GM12878 (cell line): ENCODE data around the gene SURF6. TPM values are rescaled to one million over a fixed set of nuclear protein-coding genes. Genes with fewer than 3 reads are reported as not detected.

Experiments used
- ATAC-seq: fragments of 200-7000 bp; cut with Tn5 transposase; 3 replicates; pipeline ENCODE4 v1.9.1; 2020; ENCODE audit warnings: mild to moderate bottlenecking, moderate library complexity
- BruUV-seq: library from RNA; stranded (reverse); fragments of 400-500 nt; replicated peaks from 2 replicates; lab custom pipeline; 2021; lab: Mats Ljungman, UMichigan
- CTCF ChIA-PET: fragments of 300-600 bp; sonication (Branson Sonifier 250); formaldehyde crosslinking; extraction: SDS; loops from one replicate; lab custom pipeline; 2021; ENCODE audit warnings: inconsistent platforms; lab: Yijun Ruan, JAX
- POLR2A ChIA-PET: fragments of 350-600 bp; formaldehyde crosslinking; extraction: SDS; loops from one replicate; lab custom pipeline; 2021; ENCODE audit warnings: inconsistent platforms; lab: Charles Lee
- RAD21 ChIA-PET: fragments of 300-600 bp; sonication (Branson Sonifier 250); formaldehyde crosslinking; loops from one replicate; lab custom pipeline; 2023; ENCODE audit warnings: antibody characterized with exemption; ENCODE audit not compliant: unreplicated experiment; lab: Charles Lee
- SMC1A ChIA-PET: fragments of 300-600 bp; sonication (Branson Sonifier 250); formaldehyde crosslinking; loops from one replicate; lab custom pipeline; 2023; ENCODE audit not compliant: unreplicated experiment, uncharacterized antibody; lab: Charles Lee
- DNase-seq: peaks from one replicate; pipeline ENCODE4 v3.0.0-alpha.2; 2011; ENCODE audit warnings: low read depth, low spot score
- FAIRE-seq: peaks from 3 replicates; lab custom pipeline; 2011; peaks lifted over from hg19 to GRCh38; lab: Jason Lieb, UNC
- H2AFZ ChIP-seq: 2 replicates; pipeline ENCODE4 v1.6.0; 2011; ENCODE audit warnings: low read depth, low read length, control low read depth; ENCODE audit not compliant: control insufficient read depth
- H3K27ac ChIP-seq: 2 replicates; pipeline ENCODE4 v1.5.1; 2011; ENCODE audit warnings: control low read depth; ENCODE audit not compliant: control insufficient read depth, insufficient read depth
- H3K27me3 ChIP-seq, 2 experiments: replicated peaks in 1 of 2; 2 replicates each; pipeline versions ENCODE4 v1.6.0 to v1.6.1; 2011; ENCODE audit warnings: low read length in 1 of 2; ENCODE audit not compliant: control insufficient read depth in 2 of 2, insufficient read depth in 2 of 2
- H3K36me3 ChIP-seq, 2 experiments: 2 replicates each; pipeline ENCODE4 v1.5.1; 2011; ENCODE audit warnings: low read length in 1 of 2; ENCODE audit not compliant: control insufficient read depth in 2 of 2, insufficient read depth in 2 of 2
- H3K4me1 ChIP-seq: 2 replicates; pipeline ENCODE4 v1.6.1; 2011; ENCODE audit warnings: mild to moderate bottlenecking, low read length, moderate library complexity, mixed read lengths; ENCODE audit not compliant: control insufficient read depth, insufficient read depth
- H3K4me2 ChIP-seq: 2 replicates; pipeline ENCODE4 v1.6.0; 2011; ENCODE audit warnings: control low read depth; ENCODE audit not compliant: control insufficient read depth, insufficient read depth
- H3K4me3 ChIP-seq: fragments of 200-600 bp; sonication (generic); 2 replicates; pipeline ENCODE4 v1.5.1; 2016
- H3K79me2 ChIP-seq: 2 replicates; pipeline ENCODE4 v1.6.0; 2011; ENCODE audit warnings: low read length; ENCODE audit not compliant: control insufficient read depth, insufficient read depth
- H3K9ac ChIP-seq: 2 replicates; pipeline ENCODE4 v1.8.0; 2011; ENCODE audit warnings: low read length, control low read depth, mixed read lengths; ENCODE audit not compliant: control insufficient read depth, insufficient read depth
- H3K9me3 ChIP-seq: replicated peaks from 3 replicates; pipeline ENCODE4 v1.5.1; 2011; ENCODE audit warnings: mild to moderate bottlenecking, low read length; ENCODE audit not compliant: control insufficient read depth, insufficient read depth
- H4K20me1 ChIP-seq: 2 replicates; pipeline ENCODE4 v1.6.0; 2011; ENCODE audit not compliant: control insufficient read depth, insufficient read depth
- BRCA1 ChIP-seq: IDR thresholded peaks from 2 replicates; pipeline ENCODE4 v1.6.1; 2011; ENCODE audit warnings: low read depth, low read length, improper control_type of control experiment
- E2F8 ChIP-seq: fragments of 450-650 bp; IDR thresholded peaks from 2 replicates; pipeline ENCODE4 v1.6.1; 2018; ENCODE audit warnings: mild to moderate bottlenecking, low read depth, moderate library complexity; ENCODE audit not compliant: partially characterized antibody
- HDGF ChIP-seq: fragments of 450-650 bp; IDR thresholded peaks from 2 replicates; pipeline ENCODE4 v1.6.1; 2016; ENCODE audit warnings: antibody characterized with exemption
- HSF1 ChIP-seq: fragments of 150-350 bp; IDR thresholded peaks from 2 replicates; pipeline ENCODE4 v1.6.1; 2014; ENCODE audit warnings: mild to moderate bottlenecking, low read depth, low read length
- JUNB ChIP-seq: IDR thresholded peaks from 2 replicates; pipeline ENCODE4 v1.6.1; 2016; ENCODE audit warnings: antibody characterized with exemption, mild to moderate bottlenecking
- MTA3 ChIP-seq: IDR thresholded peaks from 2 replicates; pipeline ENCODE4 v1.6.1; 2012; ENCODE audit warnings: low read length, inconsistent platforms, borderline replicate concordance
- RB1 ChIP-seq: fragments of 450-650 bp; formaldehyde crosslinking; IDR thresholded peaks from 2 replicates; pipeline ENCODE4 v1.6.1; 2017; ENCODE audit warnings: mild to moderate bottlenecking, borderline replicate concordance
- RFX5 ChIP-seq: IDR thresholded peaks from 2 replicates; pipeline ENCODE4 v1.6.1; 2011; ENCODE audit warnings: low read depth, low read length, improper control_type of control experiment
- TBL1XR1 ChIP-seq: IDR thresholded peaks from 2 replicates; pipeline ENCODE4 v1.6.1; 2012; ENCODE audit warnings: low read depth, low read length, improper control_type of control experiment
- WGBS: methylation state at CpG from one replicate; pipeline ENCODE4 v1.1.6; 2016; ENCODE audit warnings: low lambda C conversion rate; ENCODE audit not compliant: insufficient replicate concordance, insufficient coverage; ENCODE audit errors: missing lambda C conversion rate; 5-methylcytosine and 5-hydroxymethylcytosine counted together
- in situ Hi-C: fragments of 300-500 bp; cut with MboI; formaldehyde crosslinking; loops from 9 replicates; pipeline ENCODE4 v1.14.3; 2018; ENCODE audit warnings: mixed read lengths
- intact Hi-C: fragments of 100-400 bp; cut with micrococcal nuclease; formaldehyde crosslinking; loops from one replicate; pipeline ENCODE4 v1.14.2; 2022; ENCODE audit not compliant: unreplicated experiment
- polyA plus RNA-seq, 11 experiments: library from polyadenylated mRNA; depleted of rRNA in 4 of 11; unstranded in 6 of 11; stranded (reverse) in 5 of 11; fragments of >200 nt; fragmentation: Nextera tagmentation in 4 of 11; fragmentation: Illumina TruSeq in 1 of 11; extraction: Ambion mirVana in 4 of 11; extraction: Trizol in 1 of 11; gene quantifications; 1 replicate in 1 of 11; 2 replicates in 10 of 11; pipeline versions ENCODE4 v1.2.1 to v1.2.3, GENCODE V29; 2011 to 2016; ENCODE audit warnings: inconsistent platforms in 2 of 11, missing spikeins in 2 of 11, low read depth in 1 of 11
- total RNA-seq, 4 experiments: library from RNA; depleted of rRNA in 3 of 4; stranded (reverse); fragments of >200 nt in 3 of 4; fragmentation: Illumina TruSeq in 1 of 4; extraction: Trizol in 1 of 4; gene quantifications; 2 replicates each; pipeline versions ENCODE4 v1.2.1 to v1.2.3, GENCODE V29; 2013 to 2021
- TF ChIP-seq, protein P1 (sequence below): IDR thresholded peaks from 2 replicates; pipeline ENCODE4 v1.6.1; 2012; ENCODE audit warnings: low read depth, low read length, improper control_type of control experiment
- TF ChIP-seq, protein P2 (sequence below): IDR thresholded peaks from 2 replicates; pipeline ENCODE4 v1.6.1; 2011; ENCODE audit warnings: low read depth, mild to moderate bottlenecking, low read length, moderate library complexity, borderline replicate concordance; ENCODE audit errors: extremely low read depth
- TF ChIP-seq, protein P3 (sequence below): IDR thresholded peaks from 2 replicates; pipeline ENCODE4 v1.6.1; 2012; ENCODE audit warnings: low read depth, low read length, improper control_type of control experiment
- TF ChIP-seq, protein P4 (sequence below): fragments of 450-650 bp; IDR thresholded peaks from 2 replicates; pipeline ENCODE4 v1.6.1; 2017; ENCODE audit warnings: mild to moderate bottlenecking, moderate library complexity

The SURF6 gene
- total and polyA plus RNA-seq, 10 of the 15 experiments (the other 5 are each of a cell fraction or from before 2014, with no cell fraction given), result 2.2 to 27.2 (median 15.1) TPM

GRCh38 chr9:133282464-133283238, 53.3 kb downstream of the SURF6 start:
- POLR2A ChIA-PET, result no interaction called here
- no peak overlapping the region for H3K4me3 ChIP-seq
- no peak overlapping the region for H3K4me2 ChIP-seq
- no peaks in the 10 kb centered on the region for H3K4me1 ChIP-seq
- no peak for FAIRE-seq
- SMC1A ChIA-PET, result no interaction called here
- peaks cover 0 to 1% of the 10 kb centered on the region in 2 experiments; a peak in 1 of 4 replicates for H3K27me3 ChIP-seq
- WGBS, result 34% methylated on average over 7 of the region's 7 CpGs
- no TSS peak for BruUV-seq
- DNase-seq, result no peak
- H4K20me1 ChIP-seq, result no peaks in the 10 kb centered on the region
- RAD21 ChIA-PET, result no interaction called here
- in situ Hi-C loops (no loop called here), intact Hi-C loops (no loop called here)
- no peaks in the 10 kb centered on the region for H3K79me2 ChIP-seq
- H3K36me3 ChIP-seq, result no peaks in the 10 kb centered on the region
- no peak overlapping the region for H3K9ac ChIP-seq
- CTCF ChIA-PET, result interaction anchor here (0.6 kb wide), 1 partner anchor 59 kb away, joined by 4 read pairs; no protein-coding TSS in a partner anchor
- H3K9me3 ChIP-seq, result no peaks in the 10 kb centered on the region
- no peak for ATAC-seq
- H3K27ac ChIP-seq, result no peak overlapping the region
- no peak overlapping the region for H2AFZ ChIP-seq
- TF ChIP-seq, protein P1, sequence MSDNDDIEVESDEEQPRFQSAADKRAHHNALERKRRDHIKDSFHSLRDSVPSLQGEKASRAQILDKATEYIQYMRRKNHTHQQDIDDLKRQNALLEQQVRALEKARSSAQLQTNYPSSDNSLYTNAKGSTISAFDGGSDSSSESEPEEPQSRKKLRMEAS, result no peak
- TF ChIP-seq RFX5 (no peak), BRCA1 (no peak), TBL1XR1 (no peak), MTA3 (no peak), RB1 (no peak), E2F8 (no peak), HSF1 (no peak), JUNB (no peak), HDGF (no peak)
- TF ChIP-seq, protein P2, sequence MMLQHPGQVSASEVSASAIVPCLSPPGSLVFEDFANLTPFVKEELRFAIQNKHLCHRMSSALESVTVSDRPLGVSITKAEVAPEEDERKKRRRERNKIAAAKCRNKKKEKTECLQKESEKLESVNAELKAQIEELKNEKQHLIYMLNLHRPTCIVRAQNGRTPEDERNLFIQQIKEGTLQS, result no peak
- TF ChIP-seq, protein P3, sequence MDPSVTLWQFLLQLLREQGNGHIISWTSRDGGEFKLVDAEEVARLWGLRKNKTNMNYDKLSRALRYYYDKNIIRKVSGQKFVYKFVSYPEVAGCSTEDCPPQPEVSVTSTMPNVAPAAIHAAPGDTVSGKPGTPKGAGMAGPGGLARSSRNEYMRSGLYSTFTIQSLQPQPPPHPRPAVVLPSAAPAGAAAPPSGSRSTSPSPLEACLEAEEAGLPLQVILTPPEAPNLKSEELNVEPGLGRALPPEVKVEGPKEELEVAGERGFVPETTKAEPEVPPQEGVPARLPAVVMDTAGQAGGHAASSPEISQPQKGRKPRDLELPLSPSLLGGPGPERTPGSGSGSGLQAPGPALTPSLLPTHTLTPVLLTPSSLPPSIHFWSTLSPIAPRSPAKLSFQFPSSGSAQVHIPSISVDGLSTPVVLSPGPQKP, result no peak
- TF ChIP-seq, protein P4, sequence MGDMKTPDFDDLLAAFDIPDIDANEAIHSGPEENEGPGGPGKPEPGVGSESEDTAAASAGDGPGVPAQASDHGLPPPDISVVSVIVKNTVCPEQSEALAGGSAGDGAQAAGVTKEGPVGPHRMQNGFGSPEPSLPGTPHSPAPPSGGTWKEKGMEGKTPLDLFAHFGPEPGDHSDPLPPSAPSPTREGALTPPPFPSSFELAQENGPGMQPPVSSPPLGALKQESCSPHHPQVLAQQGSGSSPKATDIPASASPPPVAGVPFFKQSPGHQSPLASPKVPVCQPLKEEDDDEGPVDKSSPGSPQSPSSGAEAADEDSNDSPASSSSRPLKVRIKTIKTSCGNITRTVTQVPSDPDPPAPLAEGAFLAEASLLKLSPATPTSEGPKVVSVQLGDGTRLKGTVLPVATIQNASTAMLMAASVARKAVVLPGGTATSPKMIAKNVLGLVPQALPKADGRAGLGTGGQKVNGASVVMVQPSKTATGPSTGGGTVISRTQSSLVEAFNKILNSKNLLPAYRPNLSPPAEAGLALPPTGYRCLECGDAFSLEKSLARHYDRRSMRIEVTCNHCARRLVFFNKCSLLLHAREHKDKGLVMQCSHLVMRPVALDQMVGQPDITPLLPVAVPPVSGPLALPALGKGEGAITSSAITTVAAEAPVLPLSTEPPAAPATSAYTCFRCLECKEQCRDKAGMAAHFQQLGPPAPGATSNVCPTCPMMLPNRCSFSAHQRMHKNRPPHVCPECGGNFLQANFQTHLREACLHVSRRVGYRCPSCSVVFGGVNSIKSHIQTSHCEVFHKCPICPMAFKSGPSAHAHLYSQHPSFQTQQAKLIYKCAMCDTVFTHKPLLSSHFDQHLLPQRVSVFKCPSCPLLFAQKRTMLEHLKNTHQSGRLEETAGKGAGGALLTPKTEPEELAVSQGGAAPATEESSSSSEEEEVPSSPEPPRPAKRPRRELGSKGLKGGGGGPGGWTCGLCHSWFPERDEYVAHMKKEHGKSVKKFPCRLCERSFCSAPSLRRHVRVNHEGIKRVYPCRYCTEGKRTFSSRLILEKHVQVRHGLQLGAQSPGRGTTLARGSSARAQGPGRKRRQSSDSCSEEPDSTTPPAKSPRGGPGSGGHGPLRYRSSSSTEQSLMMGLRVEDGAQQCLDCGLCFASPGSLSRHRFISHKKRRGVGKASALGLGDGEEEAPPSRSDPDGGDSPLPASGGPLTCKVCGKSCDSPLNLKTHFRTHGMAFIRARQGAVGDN, result no peak
